SK-N-SH (cell line): ENCODE data around the gene STK4. TPM values are rescaled to one million over a fixed set of nuclear protein-coding genes. Genes with fewer than 3 reads are reported as not detected.

Experiments used
- CTCF ChIA-PET: fragments of 300-600, 350-600 bp; formaldehyde crosslinking; extraction: SDS; loops from one replicate; lab custom pipeline; 2021; lab: Yijun Ruan, JAX
- POLR2A ChIA-PET: fragments of 350-600 bp; sonication (Branson Sonifier 250); formaldehyde crosslinking; extraction: SDS; loops from one replicate; lab custom pipeline; 2020; ENCODE audit warnings: antibody characterized with exemption, inconsistent platforms; lab: Yijun Ruan, JAX
- DNase-seq: peaks from one replicate; pipeline ENCODE4 v3.0.0; 2012
- H2AFZ ChIP-seq: fragments of 200-600 bp; sonication (generic); 2 replicates; pipeline ENCODE4 v1.8.1; 2016; ENCODE audit warnings: antibody characterized with exemption, mild to moderate bottlenecking, low read depth
- H3F3A ChIP-seq: fragments of 200-600 bp; sonication (generic); replicated peaks from 2 replicates; pipeline ENCODE3; 2016; ENCODE audit warnings: antibody characterized with exemption, mild to moderate bottlenecking; ENCODE audit not compliant: insufficient read depth
- H3K27ac ChIP-seq, 2 experiments: fragments of 200-500 bp in 1 of 2; fragments of 200-600 bp in 1 of 2; sonication (Bioruptor generic) in 1 of 2; sonication (generic), shearing (Covaris generic) in 1 of 2; 2 replicates each; pipeline versions ENCODE4 v1.5.1 to v1.6.1; 2014 to 2016; ENCODE audit warnings: low read depth in 2 of 2, inconsistent platforms in 1 of 2, low read length in 1 of 2, mild to moderate bottlenecking in 1 of 2, mixed read lengths in 1 of 2
- H3K27me3 ChIP-seq: fragments of 200-600 bp; sonication (generic), shearing (Covaris generic); 2 replicates; pipeline ENCODE4 v1.6.1; 2016; ENCODE audit warnings: mixed run types; ENCODE audit not compliant: insufficient read depth
- H3K36me3 ChIP-seq, 2 experiments: fragments of 200-500 bp in 1 of 2; fragments of 200-600 bp in 1 of 2; sonication (Bioruptor generic) in 1 of 2; sonication (generic) in 1 of 2; replicated peaks in 1 of 2; 2 replicates each; pipeline versions ENCODE3 to v1.5.1; 2014 to 2016; ENCODE audit warnings: low read length in 1 of 2, mild to moderate bottlenecking in 1 of 2; ENCODE audit not compliant: insufficient read depth in 2 of 2, control insufficient read depth in 1 of 2
- H3K4me1 ChIP-seq, 2 experiments: fragments of 200-500 bp in 1 of 2; fragments of 200-600 bp in 1 of 2; sonication (Bioruptor generic) in 1 of 2; sonication (generic), shearing (Covaris generic) in 1 of 2; 2 replicates each; pipeline versions ENCODE4 v1.5.1 to v1.6.1; 2014 to 2016; ENCODE audit warnings: low read depth in 1 of 2, low read length in 1 of 2, mixed run types in 1 of 2; ENCODE audit not compliant: insufficient read depth in 2 of 2, control insufficient read depth in 1 of 2
- H3K4me2 ChIP-seq: fragments of 200-600 bp; sonication (generic), shearing (Covaris generic); 2 replicates; pipeline ENCODE4 v1.6.1; 2017; ENCODE audit warnings: mixed run types
- H3K4me3 ChIP-seq, 2 experiments: fragments of 200-500 bp in 1 of 2; fragments of 200-600 bp in 1 of 2; sonication (Bioruptor generic) in 1 of 2; sonication (generic), shearing (Covaris generic) in 1 of 2; 2 replicates each; pipeline versions ENCODE4 v1.5.1 to v1.8.1; 2014 to 2016; ENCODE audit warnings: low read depth in 2 of 2, inconsistent platforms in 1 of 2, low read length in 1 of 2, mild to moderate bottlenecking in 1 of 2, mixed read lengths in 1 of 2, moderate library complexity in 1 of 2
- H3K79me2 ChIP-seq: fragments of 200-600 bp; sonication (generic); 2 replicates; pipeline ENCODE4 v1.8.1; 2017; ENCODE audit warnings: mild to moderate bottlenecking; ENCODE audit not compliant: insufficient read depth
- H3K9ac ChIP-seq: fragments of 200-600 bp; sonication (generic); 2 replicates; pipeline ENCODE4 v1.6.1; 2017; ENCODE audit warnings: mixed run types
- H3K9me2 ChIP-seq: fragments of 200-600 bp; sonication (generic); 2 replicates; pipeline ENCODE4 v1.6.1; 2017; ENCODE audit warnings: mixed run types
- H3K9me3 ChIP-seq: fragments of 200-600 bp; sonication (generic); 2 replicates; pipeline ENCODE4 v1.6.1; 2017; ENCODE audit warnings: mixed run types, mild to moderate bottlenecking, moderate library complexity
- H4K20me1 ChIP-seq: fragments of 200-600 bp; sonication (generic); 2 replicates; pipeline ENCODE4 v1.6.1; 2017; ENCODE audit warnings: mild to moderate bottlenecking, mixed run types; ENCODE audit not compliant: insufficient read depth
- FOXJ3 ChIP-seq: sonication (generic); formaldehyde crosslinking; IDR thresholded peaks from 2 replicates; pipeline ENCODE4 v1.5.1; 2020; ENCODE audit warnings: mild to moderate bottlenecking, missing genetic modification reagents
- FOXM1 ChIP-seq: IDR thresholded peaks from 2 replicates; pipeline ENCODE4 v1.4.0; 2012; ENCODE audit warnings: low read depth, mild to moderate bottlenecking
- GATA2 ChIP-seq: sonication (generic); formaldehyde crosslinking; IDR thresholded peaks from 2 replicates; pipeline ENCODE4 v1.5.0; 2020; ENCODE audit warnings: mild to moderate bottlenecking, missing genetic modification reagents
- IRF3 ChIP-seq: fragments of 150-350 bp; IDR thresholded peaks from 2 replicates; pipeline ENCODE4 v1.6.1; 2016; ENCODE audit warnings: mild to moderate bottlenecking, low read depth, low read length
- MEF2A ChIP-seq: IDR thresholded peaks from 2 replicates; pipeline ENCODE4 v1.4.0; 2012; ENCODE audit warnings: low read depth, borderline replicate concordance
- NRF1 ChIP-seq: IDR thresholded peaks from 2 replicates; pipeline ENCODE4 v1.6.1; 2012; ENCODE audit warnings: low read depth, mild to moderate bottlenecking, low read length
- RAD21 ChIP-seq: IDR thresholded peaks from 2 replicates; pipeline ENCODE4 v1.6.1; 2012; ENCODE audit warnings: mild to moderate bottlenecking, low read length
- REST ChIP-seq: IDR thresholded peaks from 2 replicates; pipeline ENCODE4 v1.6.1; 2012; ENCODE audit warnings: mild to moderate bottlenecking, low read depth, low read length, moderate library complexity
- RFX5 ChIP-seq: IDR thresholded peaks from 2 replicates; pipeline ENCODE4 v1.6.1; 2012; ENCODE audit warnings: mild to moderate bottlenecking, improper control_type of control experiment, low read length
- RXRA ChIP-seq: IDR thresholded peaks from 2 replicates; pipeline ENCODE4 v1.4.0; 2012; ENCODE audit warnings: low read depth, mild to moderate bottlenecking, borderline replicate concordance
- SMC3 ChIP-seq: IDR thresholded peaks from 2 replicates; pipeline ENCODE4 v1.6.1; 2012; ENCODE audit warnings: low read depth, low read length, improper control_type of control experiment
- TEAD4 ChIP-seq: IDR thresholded peaks from 2 replicates; pipeline ENCODE4 v1.4.0; 2012; ENCODE audit warnings: mild to moderate bottlenecking, borderline replicate concordance; ENCODE audit not compliant: insufficient read depth
- USF2 ChIP-seq: fragments of 150-350 bp; IDR thresholded peaks from 2 replicates; pipeline ENCODE4 v1.6.1; 2017; ENCODE audit warnings: antibody characterized with exemption, low read length, low read depth, borderline replicate concordance
- YY1 ChIP-seq: IDR thresholded peaks from 2 replicates; pipeline ENCODE4 v1.4.0; 2012; ENCODE audit warnings: low read depth, mild to moderate bottlenecking
- WGBS: methylation state at CpG from one replicate; pipeline ENCODE4 v1.1.6; 2017; ENCODE audit warnings: low lambda C conversion rate; 5-methylcytosine and 5-hydroxymethylcytosine counted together
- polyA plus RNA-seq, 3 experiments: library from polyadenylated mRNA; depleted of rRNA; stranded (reverse); fragments of >200 nt; gene quantifications; 2 replicates each; pipeline ENCODE4 v1.2.3, GENCODE V29; 2012

STK4 gene
- polyA plus RNA-seq, 1 of the 3 experiments (the other 2 are of a cell fraction): 11.4 TPM

- H3K4me3 ChIP-seq: no peak overlapping the region
- CTCF ChIA-PET: interaction anchor here (0.9 to 2.3 kb wide), 5 partner anchors 10 to 148 kb away, joined by 3 to 7 read pairs (median 4); partner anchors contain the start of gene TOMM34
- WGBS: 98% methylated on average over 5 of the region's 5 CpGs
- no peaks in the 10 kb centered on the region for H3K79me2 ChIP-seq
- no peak overlapping the region for H2AFZ ChIP-seq
- H3F3A ChIP-seq: peaks cover 10% of the 10 kb centered on the region
- H3K9me3 ChIP-seq: no peaks in the 10 kb centered on the region
- no peak for DNase-seq
- H3K9ac ChIP-seq: no peak overlapping the region
- POLR2A ChIA-PET: no interaction called here
- no peaks in the 10 kb centered on the region for H3K4me1 ChIP-seq
- no peaks in the 10 kb centered on the region for H3K27me3 ChIP-seq
- H3K9me2 ChIP-seq: no peaks in the 10 kb centered on the region
- H3K27ac ChIP-seq: no peak overlapping the region; a peak in 1 of 4 replicates
- TF ChIP-seq GATA2 (CRISPR knock-in tag) (no peak), FOXM1 (no peak), RXRA (no peak), YY1 (no peak), MEF2A (no peak), RFX5 (no peak), USF2 (no peak), NRF1 (no peak)
- H3K4me2 ChIP-seq: no peak overlapping the region
- H3K36me3 ChIP-seq: peaks cover 71 to 86% of the 10 kb centered on the region in 2 experiments
- no peaks in the 10 kb centered on the region for H4K20me1 ChIP-seq
These were observed 18.2 kb upstream of the STK4 start for GRCh38 chr20:44948107-44948506.

GRCh38 chr20:44948513-44948912 is 17.8 kb upstream of the STK4 start:
- no peak for TF ChIP-seq TEAD4
- no peak for TF ChIP-seq GATA2 (CRISPR knock-in tag)
- TF ChIP-seq USF2: no peak
- no peak for TF ChIP-seq IRF3
- no peak for TF ChIP-seq SMC3
- TF ChIP-seq REST: no peak
- TF ChIP-seq RAD21: no peak
- no peak for TF ChIP-seq FOXJ3
- CTCF ChIA-PET: interaction anchor here (1.0 to 2.3 kb wide), 5 partner anchors 9 to 148 kb away, joined by 3 to 7 read pairs (median 4); partner anchors contain the start of gene TOMM34
- H3K27me3 ChIP-seq: no peaks in the 10 kb centered on the region
- H3K9me2 ChIP-seq: no peaks in the 10 kb centered on the region
- POLR2A ChIA-PET: no interaction called here
- no peak overlapping the region for H3K4me2 ChIP-seq
- no peak for DNase-seq
- no peak overlapping the region for H3K27ac ChIP-seq
- H3K4me1 ChIP-seq: no peaks in the 10 kb centered on the region
- H2AFZ ChIP-seq: no peak overlapping the region
- 96% methylated on average over 2 of the region's 2 CpGs for WGBS
- no peaks in the 10 kb centered on the region for H3K79me2 ChIP-seq
- H3K9me3 ChIP-seq: no peaks in the 10 kb centered on the region
- H3K36me3 ChIP-seq: peaks cover 75 to 86% of the 10 kb centered on the region in 2 experiments
- no peak overlapping the region for H3K4me3 ChIP-seq
- peaks cover 10% of the 10 kb centered on the region for H3F3A ChIP-seq
- H4K20me1 ChIP-seq: no peaks in the 10 kb centered on the region
- no peak overlapping the region for H3K9ac ChIP-seq
